HG03565 (cell line): Measurements from ENCODE around the gene PCSK4.
"Not testable (repeated sequence)": the region's sequence is repeated elsewhere in the genome, so short reads cannot be mapped to it uniquely, and the experiment has no call there.

Experiments used
- ATAC-seq: cut with Tn5 transposase; IDR thresholded peaks from one replicate; pipeline ENCODE4 v1.9.1; 2021; ENCODE audit warnings: mild to moderate bottlenecking, moderate library complexity; ENCODE audit not compliant: unreplicated experiment

PCSK4 gene

GRCh38 chr19:1505991-1506881 lies 16.1 kb upstream of the PCSK4 start:
- no peak for ATAC-seq

GRCh38 chr19:1505012-1505411 lies 14.9 kb upstream of the PCSK4 start:
- no peak for ATAC-seq

- no peak for ATAC-seq
These were observed 14.0 kb upstream of the PCSK4 start for GRCh38 chr19:1503925-1504773.

- no peak for ATAC-seq
These were observed 13.2 kb upstream of the PCSK4 start for GRCh38 chr19:1503089-1503924.

- no peak for ATAC-seq
These were observed 12.4 kb upstream of the PCSK4 start for GRCh38 chr19:1502433-1503088.

GRCh38 chr19:1501200-1501595 lies 11.0 kb upstream of the PCSK4 start:
- no peak for ATAC-seq

GRCh38 chr19:1499231-1499630 lies 9.1 kb upstream of the PCSK4 start:
- ATAC-seq, result not testable (repeated sequence)

- ATAC-seq, result no peak
These were observed 7.6 kb upstream of the PCSK4 start for GRCh38 chr19:1497578-1498235.

- ATAC-seq, result no peak
These were observed 6.8 kb upstream of the PCSK4 start for GRCh38 chr19:1496714-1497577.

GRCh38 chr19:1495799-1496713 lies 5.9 kb upstream of the PCSK4 start:
- no peak for ATAC-seq

- no peak for ATAC-seq
These were observed 5.1 kb upstream of the PCSK4 start for GRCh38 chr19:1495051-1495798.

- ATAC-seq, result no peak
These were observed 4.1 kb upstream of the PCSK4 start for GRCh38 chr19:1494115-1494815.

GRCh38 chr19:1492474-1493006 lies 2.4 kb upstream of the PCSK4 start:
- no peak for ATAC-seq

- ATAC-seq, result no peak
These were observed 1.7 kb upstream of the PCSK4 start for GRCh38 chr19:1491849-1492170.

GRCh38 chr19:1491114-1491848 lies 1.1 kb upstream of the PCSK4 start, which contains the start of gene REEP6:
Gene REEP6 (plus strand): TSS chr19:1491181. CDS start chr19:1491270, 89 bp downstream.
- no peak for ATAC-seq
